Calu3 (cell line): ENCODE results near the gene CABLES2. TPM values are rescaled to one million over a fixed set of nuclear protein-coding genes. Genes with fewer than 3 reads are reported as not detected.
A peak's percentile ranks its signal among the peaks of the same experiment; 100 is the strongest.

Experiments used
- BruUV-seq: library from RNA; stranded (reverse); fragments of 400-500 nt; replicated peaks from 2 replicates; lab custom pipeline; 2021; lab: Mats Ljungman, UMichigan
- CTCF ChIA-PET: fragments of 300-600 bp; sonication (Branson Sonifier 250); formaldehyde crosslinking; loops from one replicate; lab custom pipeline; 2022; ENCODE audit warnings: antibody characterized with exemption; lab: Charles Lee
- DNase-seq: peaks from one replicate; pipeline ENCODE4 v3.0.0; 2022
- H3K27ac Mint-ChIP-seq: one replicate; pipeline ENCODE4 v1.8.0; 2022; ENCODE audit warnings: mixed read lengths; ENCODE audit not compliant: unreplicated experiment
- H3K27me3 Mint-ChIP-seq: one replicate; pipeline ENCODE4 v1.8.0; 2022; ENCODE audit warnings: mixed read lengths; ENCODE audit not compliant: unreplicated experiment
- H3K36me3 Mint-ChIP-seq: one replicate; pipeline ENCODE4 v1.8.0; 2022; ENCODE audit warnings: mild to moderate bottlenecking, moderate library complexity, mixed read lengths; ENCODE audit not compliant: insufficient read depth, unreplicated experiment
- H3K4me1 Mint-ChIP-seq: one replicate; pipeline ENCODE4 v1.8.0; 2022; ENCODE audit warnings: mild to moderate bottlenecking, low read depth, mixed read lengths; ENCODE audit not compliant: unreplicated experiment
- H3K4me3 Mint-ChIP-seq: one replicate; pipeline ENCODE4 v1.8.0; 2022; ENCODE audit warnings: mild to moderate bottlenecking, low read depth, moderate library complexity, mixed read lengths; ENCODE audit not compliant: unreplicated experiment
- H3K9me3 Mint-ChIP-seq: one replicate; pipeline ENCODE4 v1.8.0; 2022; ENCODE audit warnings: low read depth, mixed read lengths; ENCODE audit not compliant: unreplicated experiment
- CTCF ChIP-seq: fragments of 200-600 bp; IDR thresholded peaks from one replicate; pipeline ENCODE4 v1.8.0; 2022; ENCODE audit warnings: antibody characterized with exemption; ENCODE audit not compliant: unreplicated experiment
- intact Hi-C: fragments of 100-400 bp; cut with micrococcal nuclease; formaldehyde crosslinking; loops from one replicate; pipeline ENCODE4 v1.10.0; 2022; ENCODE audit not compliant: unreplicated experiment
- total RNA-seq: library from RNA; stranded (reverse); gene quantifications from 2 replicates; pipeline ENCODE4 v1.2.3, GENCODE V29; 2022

CABLES2 gene
- total RNA-seq, 1 experiment from 2014 or later, result 13.6 TPM

GRCh38 chr20:62355878-62356588 lies 51.1 kb downstream of the CABLES2 start:
- peak overlapping the region; percentile 74 for H3K4me3 Mint-ChIP-seq
- peaks cover 55% of the 10 kb centered on the region for H3K4me1 Mint-ChIP-seq
- H3K9me3 Mint-ChIP-seq, result no peaks in the 10 kb centered on the region
- intact Hi-C loops, result no loop called here
- no peak for DNase-seq
- H3K27me3 Mint-ChIP-seq, result no peaks in the 10 kb centered on the region
- CTCF ChIA-PET, result interaction anchor here (0.5 kb wide), 1 partner anchor 1719 kb away, joined by 3 read pairs; no protein-coding TSS in a partner anchor
- peaks cover 93% of the 10 kb centered on the region for H3K36me3 Mint-ChIP-seq
- peak overlapping the region; percentile 79 for H3K27ac Mint-ChIP-seq
- no peak for TF ChIP-seq CTCF
- BruUV-seq, result no TSS peak

DNA sequence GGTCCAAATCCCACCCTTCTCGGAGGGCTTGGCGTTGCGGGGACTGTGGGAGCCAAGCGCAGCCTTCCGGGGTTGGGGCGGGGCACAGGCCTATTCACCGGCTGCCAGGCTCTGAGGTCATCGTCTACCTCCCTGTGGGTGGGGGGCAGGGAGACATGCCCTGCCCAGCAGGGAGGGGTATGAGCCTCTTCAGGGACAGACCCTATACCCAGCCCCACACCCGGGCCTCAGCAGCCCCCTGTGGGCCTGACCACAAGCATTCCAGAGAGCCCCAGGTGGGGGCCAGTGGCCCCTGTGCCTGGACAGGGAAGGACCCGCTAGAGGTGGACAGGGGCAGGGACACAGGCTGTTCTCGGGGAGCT lies 51.6 kb downstream of the CABLES2 start:
- H3K9me3 Mint-ChIP-seq, result no peaks in the 10 kb centered on the region
- peak overlapping the region; percentile 79 for H3K27ac Mint-ChIP-seq
- peaks cover 51% of the 10 kb centered on the region for H3K4me1 Mint-ChIP-seq
- no peaks in the 10 kb centered on the region for H3K27me3 Mint-ChIP-seq
- DNase-seq, result peak; percentile 71
- H3K36me3 Mint-ChIP-seq, result peaks cover 93% of the 10 kb centered on the region
- CTCF ChIA-PET, result no interaction called here
- TF ChIP-seq CTCF, result no peak
- BruUV-seq, result no TSS peak
- intact Hi-C loops, result no loop called here
- peak overlapping the region; percentile 74 for H3K4me3 Mint-ChIP-seq

GRCh38 chr20:62354811-62355341 lies 52.2 kb downstream of the CABLES2 start:
- no peak for TF ChIP-seq CTCF
- Mint-ChIP-seq H3K36me3 (peaks cover 95% of the 10 kb centered on the region), H3K4me3 (no peak overlapping the region), H3K27ac (no peak overlapping the region), H3K4me1 (peaks cover 52% of the 10 kb centered on the region), H3K9me3 (no peaks in the 10 kb centered on the region), H3K27me3 (no peaks in the 10 kb centered on the region)
- CTCF ChIA-PET, result no interaction called here
- BruUV-seq, result no TSS peak
- DNase-seq, result no peak
- intact Hi-C loops, result no loop called here

DNA sequence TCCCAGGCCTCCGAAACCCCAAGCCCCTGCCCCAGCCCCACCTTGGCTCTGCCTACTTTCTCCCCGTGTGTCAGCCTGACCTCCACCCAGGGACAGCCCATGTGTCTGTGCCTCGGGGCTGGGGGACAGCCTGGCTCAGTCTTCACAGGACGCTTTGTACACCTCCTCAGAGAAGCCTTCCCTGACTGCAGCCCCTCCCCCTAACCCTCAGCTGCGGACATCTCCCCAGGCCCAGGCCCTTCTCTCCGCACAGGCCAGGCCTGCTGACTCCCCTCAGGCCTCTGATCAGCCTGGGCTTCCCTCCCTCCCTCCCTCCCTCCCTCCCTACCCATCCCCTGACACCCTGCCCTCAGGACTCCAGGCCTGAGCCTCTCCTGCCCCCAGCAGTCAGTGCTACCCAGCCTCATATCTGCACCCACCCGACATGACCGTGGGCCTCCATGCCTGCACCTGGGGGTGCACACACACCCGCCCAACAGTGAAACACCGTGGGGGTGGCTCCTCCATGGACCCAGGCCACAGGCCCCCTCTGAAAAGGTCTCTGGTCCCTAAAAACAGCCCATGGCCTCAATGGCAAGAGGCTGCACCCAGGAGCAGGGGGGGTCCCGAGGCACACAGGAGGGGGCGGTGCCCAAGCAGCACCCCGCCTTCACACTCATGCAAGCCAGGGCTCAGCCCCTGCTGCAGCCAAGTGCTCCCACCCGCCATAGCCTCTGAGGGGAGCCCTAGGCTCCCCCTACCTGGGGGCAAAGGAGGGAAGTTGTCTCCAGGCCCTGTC lies 52.9 kb downstream of the CABLES2 start:
- CTCF ChIA-PET, result no interaction called here
- H3K27me3 Mint-ChIP-seq, result no peaks in the 10 kb centered on the region
- peak overlapping the region; percentile 12 for H3K27ac Mint-ChIP-seq
- H3K4me1 Mint-ChIP-seq, result peaks cover 52% of the 10 kb centered on the region
- no peaks in the 10 kb centered on the region for H3K9me3 Mint-ChIP-seq
- TF ChIP-seq CTCF, result no peak
- DNase-seq, result no peak
- BruUV-seq, result no TSS peak
- intact Hi-C loops, result no loop called here
- H3K36me3 Mint-ChIP-seq, result peaks cover 95% of the 10 kb centered on the region
- no peak overlapping the region for H3K4me3 Mint-ChIP-seq
